ENCODE results near the gene EP400.

GRCh38 chr12:132026061-132026795, 76.5 kb downstream of the EP400 start:
- no peak for TF ChIP-seq CTCF (IDR thresholded peaks at IDR 0.05; ENCODE audit: control extremely low read depth in 1 of 3, insufficient read depth in 1 of 3, low read depth in 1 of 3, low read length in 3 of 3)
- no peak for TF ChIP-seq SIN3A (conservative IDR thresholded peaks at IDR 0.05 in 1 of 2, IDR thresholded peaks at IDR 0.05 in 1 of 2; ENCODE audit: low read depth in 1 of 2, low read length in 2 of 2)
- no peak for TF ChIP-seq JUN (IDR thresholded peaks at IDR 0.05; ENCODE audit: low read depth, low read length)
- no peak for TF ChIP-seq EP300 (IDR thresholded peaks at IDR 0.05; ENCODE audit: borderline replicate concordance in 1 of 2, low read depth in 2 of 2, low read length in 2 of 2)
- no peak for TF ChIP-seq EZH2 (IDR thresholded peaks at IDR 0.05; ENCODE audit: low read depth, low read length, severe bottlenecking)
- TF ChIP-seq TAF1 (IDR thresholded peaks at IDR 0.05; ENCODE audit: low read depth, low read length): no peak
- no peak for TF ChIP-seq GABPA (IDR thresholded peaks at IDR 0.05; ENCODE audit: borderline replicate concordance, insufficient read depth, low read length)
- no peak for TF ChIP-seq SUZ12 (IDR thresholded peaks at IDR 0.05; ENCODE audit: low read length)
- no peak for TF ChIP-seq POLR2A (IDR thresholded peaks at IDR 0.05; ENCODE audit: control extremely low read depth in 1 of 2, low read depth in 2 of 2, low read length in 2 of 2)
- no peak for TF ChIP-seq RBBP5 (IDR thresholded peaks at IDR 0.05; ENCODE audit: borderline replicate concordance, low read depth, low read length)
- no peak for TF ChIP-seq NRF1 (IDR thresholded peaks at IDR 0.05; ENCODE audit: low read depth, low read length)
- TF ChIP-seq TEAD4 (IDR thresholded peaks at IDR 0.05; ENCODE audit: low read depth, low read length): no peak
- no peak for TF ChIP-seq EGR1 (IDR thresholded peaks at IDR 0.05; ENCODE audit: borderline replicate concordance, low read depth, low read length)
- no peak for TF ChIP-seq POLR2AphosphoS5 (IDR thresholded peaks at IDR 0.05; ENCODE audit: low read depth, low read length)

All from H1 (cell line).